GM10248 (cell line): ENCODE data around the gene MATN4.

Experiments
- CTCF ChIA-PET: fragments of 300-600 bp; sonication (Branson Sonifier 250); formaldehyde crosslinking; extraction: SDS; loops from one replicate; lab custom pipeline; 2021; ENCODE audit warnings: antibody characterized with exemption; lab: Yijun Ruan, JAX
- POLR2A ChIA-PET: fragments of 350-650 bp; sonication (Branson Sonifier 250); formaldehyde crosslinking; extraction: SDS; loops from one replicate; lab custom pipeline; 2020; ENCODE audit warnings: antibody characterized with exemption; lab: Yijun Ruan, JAX
- DNase-seq: peaks from one replicate; pipeline ENCODE4 v3.0.0; 2012; ENCODE audit errors: extremely low spot score
- TF ChIP-seq, protein P1 (sequence below): IDR thresholded peaks from 2 replicates; pipeline ENCODE4 v1.5.1; 2012; ENCODE audit warnings: mild to moderate bottlenecking, low read depth; ENCODE audit errors: extremely low read depth, missing control alignments, control extremely low read depth

The MATN4 gene

DNA sequence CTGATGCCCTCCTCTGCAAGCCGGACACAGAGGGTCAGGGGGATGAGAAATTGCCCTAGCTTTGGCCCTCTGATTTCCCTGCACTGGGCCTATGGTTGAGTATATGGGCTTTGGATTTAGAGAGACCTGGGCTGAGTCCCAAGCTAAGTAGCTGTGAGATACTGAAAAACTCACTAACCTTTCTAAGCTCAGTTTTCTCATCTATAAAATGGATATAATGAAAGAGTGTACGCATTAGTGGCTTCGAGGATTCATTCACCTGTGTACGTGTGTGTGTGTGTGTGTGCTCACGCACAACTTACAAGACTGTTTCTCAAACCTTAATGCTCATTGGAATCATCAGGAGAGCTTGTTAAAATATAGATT is 14.1 kb downstream of the MATN4 start:
- TF ChIP-seq, protein P1, sequence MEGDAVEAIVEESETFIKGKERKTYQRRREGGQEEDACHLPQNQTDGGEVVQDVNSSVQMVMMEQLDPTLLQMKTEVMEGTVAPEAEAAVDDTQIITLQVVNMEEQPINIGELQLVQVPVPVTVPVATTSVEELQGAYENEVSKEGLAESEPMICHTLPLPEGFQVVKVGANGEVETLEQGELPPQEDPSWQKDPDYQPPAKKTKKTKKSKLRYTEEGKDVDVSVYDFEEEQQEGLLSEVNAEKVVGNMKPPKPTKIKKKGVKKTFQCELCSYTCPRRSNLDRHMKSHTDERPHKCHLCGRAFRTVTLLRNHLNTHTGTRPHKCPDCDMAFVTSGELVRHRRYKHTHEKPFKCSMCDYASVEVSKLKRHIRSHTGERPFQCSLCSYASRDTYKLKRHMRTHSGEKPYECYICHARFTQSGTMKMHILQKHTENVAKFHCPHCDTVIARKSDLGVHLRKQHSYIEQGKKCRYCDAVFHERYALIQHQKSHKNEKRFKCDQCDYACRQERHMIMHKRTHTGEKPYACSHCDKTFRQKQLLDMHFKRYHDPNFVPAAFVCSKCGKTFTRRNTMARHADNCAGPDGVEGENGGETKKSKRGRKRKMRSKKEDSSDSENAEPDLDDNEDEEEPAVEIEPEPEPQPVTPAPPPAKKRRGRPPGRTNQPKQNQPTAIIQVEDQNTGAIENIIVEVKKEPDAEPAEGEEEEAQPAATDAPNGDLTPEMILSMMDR, result no peak
- CTCF ChIA-PET, result interaction anchor here (0.7 to 8.0 kb wide), 46 partner anchors 9 to 547 kb away, joined by 3 to 110 read pairs (median 5); partner anchors contain the start of genes KCNS1, SEMG2, SYS1 and WFDC2
- no peak for DNase-seq
- POLR2A ChIA-PET, result interaction anchor here (0.5 to 0.6 kb wide), 2 partner anchors 103 to 369 kb away, joined by 4 to 7 read pairs; no protein-coding TSS in a partner anchor

DNA sequence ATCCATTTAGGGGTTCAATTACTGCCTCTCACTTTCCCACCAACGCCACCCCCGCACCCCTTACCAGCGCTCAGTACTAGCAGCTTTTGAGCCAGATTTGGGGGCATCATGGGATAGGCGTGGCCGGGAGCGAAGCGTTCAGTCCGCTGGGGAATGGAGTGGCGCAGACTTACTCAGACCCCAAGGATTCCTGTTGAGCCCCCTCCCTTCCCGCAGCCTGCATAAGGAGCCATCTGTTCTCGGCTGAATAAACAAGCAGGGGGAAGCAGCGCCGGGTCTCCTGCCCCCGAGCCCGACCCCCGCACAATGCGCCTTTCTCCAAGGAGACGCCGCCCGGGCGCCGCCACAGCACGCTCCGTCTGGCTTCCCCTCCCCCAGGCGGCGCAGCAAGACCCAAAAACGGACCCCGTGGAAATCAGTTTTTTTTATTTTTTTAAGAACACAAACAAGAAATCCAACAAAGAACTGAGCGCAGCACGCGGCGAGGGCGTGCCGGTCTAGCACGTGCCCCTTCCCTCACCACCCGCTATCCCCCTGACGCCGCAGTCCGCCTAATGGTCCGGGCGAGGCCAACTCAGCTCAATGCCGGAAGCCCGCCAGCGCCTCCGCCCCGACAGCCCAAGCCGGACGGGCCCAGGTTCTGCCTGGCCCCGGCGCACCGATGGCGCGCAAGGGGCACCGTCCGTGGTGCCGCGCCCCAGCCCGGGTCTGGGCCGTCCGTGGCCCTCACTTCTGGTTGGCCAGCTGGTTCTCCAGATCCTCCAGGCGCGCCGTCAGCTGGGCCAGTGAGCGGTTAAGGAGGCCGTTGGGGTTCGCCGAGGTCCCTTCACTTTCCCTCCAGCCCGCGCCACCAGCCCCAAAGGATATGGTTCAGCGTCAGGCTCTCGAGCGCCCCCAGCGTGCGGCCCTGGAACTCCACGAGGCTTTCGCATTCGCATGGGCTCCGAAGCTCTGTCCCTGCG is 14.8 kb downstream of the MATN4 start:
- POLR2A ChIA-PET, result interaction anchor here (0.5 kb wide), 1 partner anchor 368 kb away, joined by 7 read pairs; no protein-coding TSS in a partner anchor
- peak; percentile 83 for DNase-seq
- TF ChIP-seq, protein P1, result peak; percentile 90
- CTCF ChIA-PET, result interaction anchor here (0.6 to 8.0 kb wide), 50 partner anchors 9 to 547 kb away, joined by 3 to 110 read pairs (median 5); partner anchors contain the start of genes KCNS1, SEMG2, SYS1 and WFDC2

DNA sequence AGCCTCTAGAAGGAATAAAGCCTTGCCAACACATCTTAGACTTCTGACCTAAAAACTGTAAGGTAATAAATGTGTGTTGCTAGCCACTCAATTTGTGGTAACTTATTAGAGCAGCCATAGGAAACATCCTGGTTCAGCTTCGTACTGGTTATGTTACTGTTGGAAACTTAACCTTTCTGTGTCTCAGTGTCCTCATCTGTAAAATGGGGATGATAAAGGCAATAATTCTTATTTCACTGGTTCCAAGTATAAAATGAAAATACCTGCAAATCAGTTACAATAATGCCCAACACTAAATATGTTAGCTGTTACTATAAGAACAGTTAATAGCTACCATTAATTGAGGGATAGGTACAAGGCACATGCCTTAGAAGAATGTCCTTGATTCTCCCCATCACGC is 15.8 kb downstream of the MATN4 start:
- TF ChIP-seq, protein P1, result no peak
- DNase-seq, result no peak
- ChIA-PET CTCF (interaction anchor here (0.9 to 8.0 kb wide), 21 partner anchors 9 to 544 kb away, joined by 3 to 110 read pairs (median 17); partner anchors contain the start of genes KCNS1, SYS1 and WFDC5), POLR2A (no interaction called here)

DNA sequence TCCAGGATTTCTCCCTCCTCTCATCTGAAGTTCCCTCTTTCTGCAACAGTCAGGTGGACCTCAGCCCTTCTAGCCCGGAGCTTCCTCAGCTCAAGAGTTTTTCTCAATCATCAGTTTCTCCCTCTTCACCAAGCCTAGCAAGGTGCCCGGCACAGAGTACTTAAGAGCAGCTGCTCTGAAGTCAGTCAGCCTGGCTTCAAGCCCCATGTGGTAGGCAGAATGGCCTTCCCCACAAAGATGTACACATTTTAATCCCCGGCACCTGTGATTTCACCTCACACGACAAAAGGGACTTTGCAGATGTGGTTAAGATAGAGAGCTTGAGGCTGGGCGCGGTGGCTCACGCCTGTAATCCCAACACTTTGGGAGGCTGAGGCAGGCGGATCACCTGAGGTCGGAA is 16.6 kb downstream of the MATN4 start:
- TF ChIP-seq, protein P1, result no peak
- POLR2A ChIA-PET, result no interaction called here
- CTCF ChIA-PET, result interaction anchor here (0.9 to 8.0 kb wide), 33 partner anchors 9 to 507 kb away, joined by 3 to 110 read pairs (median 5); partner anchors contain the start of genes KCNS1, MATN4 and WFDC5
- no peak for DNase-seq

DNA sequence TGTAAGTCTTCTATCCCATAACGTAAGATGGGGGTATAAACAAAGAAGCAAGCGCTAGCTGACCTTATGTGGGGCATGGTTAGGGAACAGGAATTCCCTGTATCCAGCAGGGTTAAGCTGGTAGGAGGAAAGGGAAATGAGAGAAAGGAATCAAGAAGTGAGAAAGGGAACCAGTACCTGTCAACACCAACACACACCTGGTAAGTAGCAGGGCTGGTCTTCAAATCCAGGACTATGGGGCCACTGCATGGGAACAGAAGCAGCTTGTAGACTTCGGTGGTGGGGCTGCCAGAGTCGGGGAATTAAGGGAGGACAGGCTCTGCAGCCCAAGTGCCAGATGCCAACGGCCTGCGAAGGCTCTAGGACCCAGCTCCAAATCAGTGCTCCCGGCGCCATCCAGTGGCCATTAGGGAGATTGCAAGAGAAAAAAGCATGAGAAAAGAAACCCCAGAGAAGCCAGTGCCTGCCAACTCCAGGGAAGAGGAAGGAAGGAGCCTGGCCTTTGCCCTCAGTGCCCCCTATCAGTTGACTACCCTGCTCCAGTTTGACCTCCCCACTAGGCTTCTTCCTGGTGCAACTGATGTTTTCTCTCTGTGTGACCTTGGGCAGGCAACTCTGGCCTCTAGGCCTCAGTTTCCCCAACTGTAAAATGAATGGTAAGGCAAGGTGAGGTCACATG is 17.3 kb downstream of the MATN4 start:
- ChIA-PET POLR2A (no interaction called here), CTCF (interaction anchor here (0.8 to 8.0 kb wide), 40 partner anchors 8 to 506 kb away, joined by 3 to 110 read pairs (median 5); partner anchors contain the start of genes KCNS1, MATN4 and WFDC5)
- peak; percentile 71 for DNase-seq
- TF ChIP-seq, protein P1, result peak; percentile 84
